Activated CD8-positive, alpha-beta memory T cell treated with anti-CD3 and anti-CD28 coated beads for 24 hours (primary cell): Measurements from ENCODE around the gene PPFIA2.
"Not testable (repeated sequence)": the region's sequence is repeated elsewhere in the genome, so short reads cannot be mapped to it uniquely, and the experiment has no call there.

Experiments used
- DNase-seq: peaks from one replicate; pipeline ENCODE4 v3.0.0-alpha.2; 2020

Gene PPFIA2

DNA sequence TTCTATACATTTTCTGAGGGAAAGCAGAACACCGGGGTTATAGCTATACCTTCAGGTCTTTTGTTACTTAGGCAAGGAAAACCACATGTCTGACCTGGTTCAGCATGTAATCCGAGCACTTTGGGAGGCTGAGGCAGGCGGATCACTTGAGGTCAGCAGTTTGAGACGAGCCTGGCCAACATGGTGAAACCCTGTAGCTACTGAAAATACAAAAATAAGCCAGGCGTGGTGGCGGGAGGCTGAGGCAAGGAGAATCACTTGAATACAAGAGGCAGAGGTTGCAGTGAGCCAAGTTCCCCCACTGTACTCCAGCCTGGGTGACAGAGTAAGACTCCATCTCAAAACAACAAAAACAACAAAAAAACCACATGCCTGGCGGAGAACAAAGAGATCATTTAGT lies 503.7 kb downstream of the PPFIA2 start:
- no peak for DNase-seq

GRCh38 chr12:81253360-81253759 lies 505.8 kb downstream of the PPFIA2 start:
- DNase-seq = no peak

DNA sequence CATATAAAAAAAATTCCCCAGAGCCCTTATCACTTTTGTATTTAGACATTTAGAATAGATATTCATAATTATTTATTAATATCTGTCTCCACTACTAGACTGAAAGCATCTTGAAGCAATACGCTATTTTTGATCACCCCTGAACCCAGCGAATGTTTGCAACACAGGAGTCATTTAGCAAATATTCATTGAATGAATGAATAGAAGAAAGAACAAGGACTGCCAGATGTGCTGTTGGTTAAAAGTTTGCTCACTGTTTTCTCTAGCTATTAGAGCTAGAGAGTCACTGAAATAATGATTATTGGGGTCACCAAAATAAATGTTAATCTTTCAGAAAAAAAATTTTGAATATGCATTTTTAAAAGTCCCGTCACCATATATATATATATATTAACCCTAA lies 506.9 kb downstream of the PPFIA2 start:
- no peak for DNase-seq

- no peak for DNase-seq
Observed at GRCh38 chr12:81249976-81250375, 509.2 kb downstream of the PPFIA2 start.

GRCh38 chr12:81245907-81246570 lies 513.1 kb downstream of the PPFIA2 start:
- no peak for DNase-seq

- DNase-seq = no peak
Observed at GRCh38 chr12:81245458-81245857, 513.7 kb downstream of the PPFIA2 start.

- DNase-seq = no peak
Observed at GRCh38 chr12:81231574-81232368, 527.4 kb downstream of the PPFIA2 start.

- no peak for DNase-seq
Observed at GRCh38 chr12:81229759-81230158, 529.4 kb downstream of the PPFIA2 start.

DNA sequence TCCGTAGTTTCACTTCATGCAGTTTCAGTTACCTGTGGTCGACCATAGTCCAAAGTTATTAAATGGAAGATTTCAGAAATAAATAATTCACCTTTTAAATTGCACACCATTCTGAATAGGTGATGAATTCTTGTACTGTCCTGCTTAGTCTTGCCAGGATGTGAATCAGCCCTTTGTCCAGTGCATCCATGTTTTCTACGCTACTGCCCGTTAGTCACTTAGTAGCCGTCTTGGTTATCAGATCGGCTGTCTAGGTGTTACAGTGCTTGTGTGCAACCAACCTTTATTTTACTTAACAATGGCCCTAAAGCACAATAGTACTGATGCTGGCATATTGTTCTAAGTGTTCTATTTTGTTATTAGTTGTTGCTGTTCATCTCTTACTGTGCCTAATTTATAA lies 534.5 kb downstream of the PPFIA2 start:
- no peak for DNase-seq

DNA sequence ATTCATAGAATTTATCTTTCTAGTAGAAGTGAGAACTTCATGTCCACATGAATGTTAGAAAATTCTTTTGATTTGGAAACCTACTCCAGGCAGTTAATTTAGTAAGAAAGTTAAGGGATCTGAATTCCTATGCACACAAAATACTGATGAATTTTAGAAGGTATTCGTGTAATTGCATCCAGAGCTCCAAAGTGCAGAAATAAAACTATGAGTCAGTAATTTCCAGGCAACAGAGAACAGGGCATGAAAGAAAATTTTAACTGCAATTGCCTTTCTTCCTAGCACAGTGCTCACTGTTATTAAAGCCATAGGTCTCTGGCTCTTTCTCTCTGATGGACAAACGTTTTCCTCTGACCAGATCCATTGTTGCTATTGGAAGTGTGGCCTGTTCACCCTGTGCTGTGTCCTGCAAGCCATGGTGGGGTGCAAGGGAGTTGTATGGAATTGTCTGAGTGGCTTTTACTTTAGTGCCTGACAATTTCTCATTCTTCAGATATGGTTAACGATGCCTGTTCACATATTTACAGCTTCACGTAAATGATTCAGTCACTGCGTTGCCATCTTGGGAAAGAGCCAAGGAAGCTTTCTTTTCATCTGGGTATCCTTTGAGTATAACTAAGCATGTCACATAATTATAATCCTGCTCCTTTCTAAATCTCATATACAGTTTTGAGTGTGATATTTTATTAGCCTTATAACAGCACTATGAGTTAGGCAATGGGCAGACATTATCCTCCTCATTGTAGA lies 536.1 kb downstream of the PPFIA2 start:
- no peak for DNase-seq

DNA sequence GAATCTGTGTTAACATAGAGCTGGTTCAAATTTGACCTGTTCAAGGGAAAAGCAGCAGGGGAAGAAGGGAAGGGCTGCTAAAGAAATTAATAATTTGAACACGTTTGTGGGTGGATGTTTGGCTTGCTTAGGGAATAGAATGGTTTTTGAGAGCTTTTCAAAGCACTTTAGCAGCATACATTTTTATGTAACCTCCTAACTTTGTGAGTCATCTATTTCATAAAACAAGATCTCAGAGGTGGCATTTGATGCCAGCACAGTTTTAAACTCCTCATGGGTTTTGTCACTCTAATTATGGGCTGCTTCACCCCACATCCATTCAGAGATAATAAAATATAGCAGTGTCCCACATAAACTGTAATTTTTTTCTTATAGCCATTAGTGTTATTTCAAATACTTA lies 537.5 kb downstream of the PPFIA2 start:
- no peak for DNase-seq

- no peak for DNase-seq
Observed at GRCh38 chr12:81216739-81217138, 542.4 kb downstream of the PPFIA2 start.

DNA sequence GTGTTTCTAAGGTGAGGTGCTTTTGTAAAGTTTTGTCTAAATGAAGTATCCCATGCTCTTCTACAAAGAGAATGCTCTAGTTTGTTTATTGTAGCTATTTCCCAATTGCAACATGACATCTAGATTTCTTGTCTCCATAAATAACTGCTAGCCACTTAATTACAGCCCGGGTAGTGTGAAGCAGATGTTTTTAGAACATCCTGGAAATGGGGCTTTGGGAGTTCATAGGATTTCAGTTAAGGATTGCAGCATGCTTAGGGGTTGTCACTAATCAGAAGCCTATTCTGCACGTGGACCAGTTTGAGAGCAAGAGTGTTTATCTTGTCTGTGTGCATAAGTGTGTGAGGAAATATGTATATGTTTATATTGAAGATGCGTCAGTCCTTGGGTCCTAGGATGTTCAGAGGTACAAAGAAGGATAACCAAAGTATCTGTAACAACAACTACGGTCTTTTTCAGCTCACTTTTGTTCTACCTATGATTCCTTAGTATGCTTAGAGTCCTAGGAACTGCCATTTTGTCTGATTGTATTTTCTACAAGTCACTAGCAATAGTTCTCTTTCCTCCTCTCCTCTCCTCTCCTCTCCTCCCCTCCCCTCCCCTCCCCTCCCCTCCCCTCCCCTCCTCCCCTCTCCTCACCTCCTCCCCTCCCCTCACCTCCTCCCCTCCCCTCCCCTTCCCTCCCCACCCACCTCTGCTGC lies 546.0 kb downstream of the PPFIA2 start:
- no peak for DNase-seq

DNA sequence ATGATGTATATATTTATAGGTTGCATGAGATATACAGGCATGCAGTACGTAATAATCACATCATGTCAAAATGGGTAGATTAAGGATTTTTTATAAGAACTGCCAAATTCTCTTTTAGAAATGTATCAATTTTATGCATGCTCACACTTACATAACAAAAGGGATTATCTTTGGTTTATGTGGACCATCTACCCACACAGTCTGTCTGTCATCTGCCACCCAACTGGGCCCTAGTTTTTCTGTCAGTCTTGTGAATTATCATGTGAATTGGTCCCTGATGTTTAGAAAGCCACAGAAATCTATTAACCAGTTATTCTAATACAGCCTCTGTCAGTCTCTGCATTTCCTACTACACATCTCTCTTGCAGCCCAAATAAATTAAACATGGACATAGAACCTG lies 547.8 kb downstream of the PPFIA2 start:
- DNase-seq = no peak

GRCh38 chr12:81209772-81210225 lies 549.4 kb downstream of the PPFIA2 start:
- DNase-seq = not testable (repeated sequence)

DNA sequence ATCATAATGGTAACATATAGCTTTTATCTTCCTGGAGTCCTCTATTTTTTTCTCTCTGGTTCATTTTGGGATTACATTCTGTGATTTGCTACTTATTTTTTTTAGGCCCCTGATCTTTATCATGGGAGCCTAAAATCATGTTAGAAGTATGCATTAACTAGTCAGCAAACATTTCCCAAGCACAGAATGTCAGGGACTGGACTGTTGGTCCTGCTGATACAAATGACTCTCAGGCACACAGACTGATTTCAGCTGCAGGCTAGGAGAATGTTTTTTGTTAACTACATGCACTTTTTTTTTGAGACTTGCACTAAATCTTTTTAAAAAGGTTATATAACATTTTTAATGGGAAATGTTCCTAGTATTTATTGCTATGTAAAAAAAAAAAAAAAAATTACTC lies 550.1 kb downstream of the PPFIA2 start:
- DNase-seq = no peak

DNA sequence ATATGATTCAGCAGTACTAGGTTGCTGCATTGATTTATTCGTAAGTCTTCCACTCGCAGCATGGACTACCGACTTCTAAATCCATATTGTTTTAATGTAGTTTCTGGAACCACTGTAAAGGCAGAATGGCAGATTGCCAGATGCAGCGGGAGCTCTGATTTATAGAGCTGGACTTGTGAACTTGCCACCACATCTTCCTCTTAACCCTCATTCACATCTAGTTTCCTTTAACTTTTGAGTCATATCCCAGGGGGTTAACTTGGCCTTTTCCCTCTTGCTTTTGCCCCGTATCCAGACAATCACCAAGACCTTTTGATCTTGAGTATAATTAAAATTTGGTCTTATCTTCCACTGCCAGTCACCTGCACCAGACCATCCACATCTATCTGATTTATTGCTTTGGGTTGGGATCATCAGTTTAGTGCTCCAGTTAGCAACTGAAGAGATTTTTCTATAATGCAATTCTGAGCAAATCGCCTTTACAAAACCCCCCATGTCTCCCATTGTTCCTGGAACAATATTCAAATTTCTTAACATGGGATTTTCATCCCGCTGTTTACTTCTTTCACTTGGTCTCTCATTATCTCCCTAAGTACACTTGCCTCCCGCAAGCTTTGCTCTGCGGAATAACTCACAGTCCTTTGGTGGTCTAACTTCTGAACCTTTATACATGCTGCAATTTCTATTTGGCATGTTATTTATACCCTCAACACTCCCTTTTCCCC lies 550.8 kb downstream of the PPFIA2 start:
- DNase-seq = no peak
